ENCODE data around the gene APH1A.
A peak's percentile ranks its signal among the peaks of the same experiment; 100 is the strongest.
"Not testable (repeated sequence)": the region's sequence is repeated elsewhere in the genome, so short reads cannot be mapped to it uniquely, and the experiment has no call there.

APH1A gene

GRCh38 chr1:150267896-150268295 is 920 bp downstream of the APH1A start:
- DNase-seq = no peak

DNA sequence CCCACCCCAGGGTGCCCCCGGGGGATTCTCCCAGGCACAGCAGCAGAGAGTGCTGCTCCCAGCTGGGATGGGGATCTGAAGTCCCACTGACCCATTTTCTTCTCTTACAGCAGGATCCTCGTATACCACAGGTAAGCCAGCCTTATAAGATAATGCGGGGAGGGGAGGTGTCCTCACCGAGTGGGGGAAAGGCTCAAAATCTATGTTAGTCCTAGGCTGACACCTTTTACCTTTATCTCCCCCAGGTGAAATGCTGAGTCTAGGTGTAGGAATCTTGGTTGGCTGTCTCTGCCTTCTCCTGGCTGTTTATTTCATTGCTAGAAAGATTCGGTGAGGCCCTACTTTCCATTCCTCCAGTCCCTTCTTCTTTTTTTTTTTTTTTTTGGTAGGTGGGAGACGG is 5.3 kb downstream of the APH1A start:
- DNase-seq = no peak

DNA sequence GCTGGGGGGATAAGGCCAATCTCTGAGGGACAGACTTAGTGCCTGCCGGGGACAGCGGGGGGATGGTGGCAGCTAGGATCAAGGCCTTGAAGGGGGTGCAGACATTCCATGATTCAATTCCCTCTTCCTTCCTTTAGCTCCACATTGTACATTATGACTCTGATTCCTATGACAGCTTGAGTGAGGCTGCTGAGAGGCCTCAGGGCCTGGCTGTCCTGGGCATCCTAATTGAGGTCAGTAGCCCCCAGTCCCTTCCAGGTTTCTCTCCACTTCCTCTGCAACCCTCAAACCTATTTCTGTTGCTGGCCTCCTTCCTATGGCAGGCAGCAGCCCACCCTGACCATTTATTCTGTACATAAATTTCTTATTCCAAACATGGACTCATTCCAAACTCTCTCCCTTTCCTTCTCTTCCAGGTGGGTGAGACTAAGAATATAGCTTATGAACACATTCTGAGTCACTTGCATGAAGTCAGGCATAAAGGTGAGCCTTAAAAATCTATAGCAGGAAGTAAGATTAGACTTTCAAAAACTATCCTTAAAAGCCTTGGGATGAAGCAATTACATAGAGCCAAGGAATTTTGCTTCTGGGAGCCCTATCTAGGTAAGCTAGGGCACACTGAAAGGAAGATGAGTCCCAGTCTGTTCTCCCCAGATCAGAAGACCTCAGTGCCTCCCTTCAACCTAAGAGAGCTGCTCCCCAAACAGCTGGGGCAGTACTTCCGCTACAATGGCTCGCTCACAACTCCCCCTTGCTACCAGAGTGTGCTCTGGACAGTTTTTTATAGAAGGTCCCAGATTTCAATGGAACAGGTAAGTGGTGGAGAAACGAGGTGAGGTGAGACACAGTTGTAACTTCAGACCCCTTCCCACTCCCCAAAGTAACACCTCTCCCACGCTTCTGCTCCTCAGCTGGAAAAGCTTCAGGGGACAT is 6.2 kb downstream of the APH1A start:
- peak; percentile 13 for DNase-seq

- no peak for DNase-seq
Measured at GRCh38 chr1:150261367-150261766, 7.4 kb downstream of the APH1A start.

- peak; percentile 16 for DNase-seq
Measured at GRCh38 chr1:150259758-150260669, 8.8 kb downstream of the APH1A start.

DNA sequence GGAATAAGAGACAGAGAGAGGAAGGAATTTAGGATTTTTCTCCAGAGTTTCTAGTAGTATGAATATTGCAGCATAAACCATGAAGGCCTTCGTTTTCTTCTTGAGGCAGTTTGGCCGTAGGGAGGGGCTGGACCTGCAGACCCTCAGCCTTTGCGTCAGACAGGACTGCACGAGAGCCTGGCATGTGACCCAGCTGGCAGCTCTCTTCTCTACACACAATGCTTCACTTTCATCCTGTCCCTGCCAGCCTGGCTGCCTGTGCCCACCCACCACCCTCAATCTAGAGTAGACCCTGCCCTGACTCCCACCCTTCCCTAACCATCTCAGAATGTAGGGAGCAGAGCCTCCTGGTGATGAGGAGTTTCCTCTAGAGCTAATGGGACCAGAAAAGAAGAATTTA is 9.6 kb downstream of the APH1A start:
- no peak for DNase-seq

DNA sequence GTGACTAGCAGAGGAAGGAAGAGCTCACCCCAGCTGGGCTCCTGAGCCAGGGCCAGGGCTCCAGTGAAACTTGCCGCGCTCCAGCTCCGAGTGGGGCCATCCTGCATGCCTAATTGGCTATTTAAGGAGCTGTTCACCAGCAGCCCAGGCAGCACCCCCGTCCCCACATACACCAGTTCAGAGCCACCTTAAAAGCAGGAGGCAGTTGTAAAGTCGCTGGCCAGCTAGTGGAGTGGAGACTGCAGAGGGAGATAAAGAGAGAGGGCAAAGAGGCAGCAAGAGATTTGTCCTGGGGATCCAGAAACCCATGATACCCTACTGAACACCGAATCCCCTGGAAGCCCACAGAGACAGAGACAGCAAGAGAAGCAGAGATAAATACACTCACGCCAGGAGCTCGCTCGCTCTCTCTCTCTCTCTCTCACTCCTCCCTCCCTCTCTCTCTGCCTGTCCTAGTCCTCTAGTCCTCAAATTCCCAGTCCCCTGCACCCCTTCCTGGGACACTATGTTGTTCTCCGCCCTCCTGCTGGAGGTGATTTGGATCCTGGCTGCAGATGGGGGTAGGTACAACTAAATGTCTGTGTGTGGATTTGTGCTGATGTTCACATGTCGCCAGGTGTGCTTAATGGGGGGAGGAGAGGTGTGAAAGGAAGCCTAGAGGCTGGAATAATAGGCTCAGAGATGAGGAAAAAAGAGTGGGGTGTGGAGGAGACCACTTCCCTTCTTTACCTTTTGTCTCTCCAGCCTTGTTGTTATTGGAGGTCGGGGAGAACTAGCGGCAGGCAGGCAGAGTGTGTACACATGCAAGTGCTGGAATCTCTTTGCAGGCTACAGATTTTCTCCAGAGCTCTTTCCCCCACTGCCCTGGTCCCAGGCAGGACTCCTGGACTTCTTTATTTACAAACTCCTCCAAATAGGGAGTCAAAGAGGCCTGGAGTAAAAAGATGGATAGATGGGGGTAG is 10.9 kb downstream of the APH1A start, which contains the start of gene CA14:
TSS of gene CA14 (plus strand) at position 151 of the 962 bp plus-strand sequence. CDS start at position 506, 355 bp downstream.
- peak; percentile 18 for DNase-seq

GRCh38 chr1:150256554-150257341 is 12.1 kb downstream of the APH1A start:
- no peak for DNase-seq

- DNase-seq = no peak
Measured at GRCh38 chr1:150256198-150256553, 12.6 kb downstream of the APH1A start.

DNA sequence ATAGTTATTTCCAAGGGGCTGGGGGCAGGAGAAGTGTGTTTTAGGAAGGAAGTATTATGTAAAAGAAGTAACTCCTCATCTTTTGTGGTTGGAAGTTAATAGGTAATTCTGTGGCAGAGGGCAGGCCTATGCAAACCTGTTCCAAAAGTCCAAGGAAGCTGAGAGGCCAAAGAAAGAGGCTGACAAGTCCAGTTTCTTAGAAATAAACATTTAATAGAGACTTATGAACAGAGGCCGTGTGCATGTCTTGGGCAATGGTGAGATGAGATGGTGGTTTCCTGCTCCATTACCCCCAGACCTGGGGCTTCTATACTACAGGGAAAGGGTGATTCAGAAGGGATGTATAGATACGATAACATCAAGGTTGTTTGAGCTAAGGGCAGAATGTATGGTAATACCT is 18.9 kb downstream of the APH1A start:
- DNase-seq = no peak

DNA sequence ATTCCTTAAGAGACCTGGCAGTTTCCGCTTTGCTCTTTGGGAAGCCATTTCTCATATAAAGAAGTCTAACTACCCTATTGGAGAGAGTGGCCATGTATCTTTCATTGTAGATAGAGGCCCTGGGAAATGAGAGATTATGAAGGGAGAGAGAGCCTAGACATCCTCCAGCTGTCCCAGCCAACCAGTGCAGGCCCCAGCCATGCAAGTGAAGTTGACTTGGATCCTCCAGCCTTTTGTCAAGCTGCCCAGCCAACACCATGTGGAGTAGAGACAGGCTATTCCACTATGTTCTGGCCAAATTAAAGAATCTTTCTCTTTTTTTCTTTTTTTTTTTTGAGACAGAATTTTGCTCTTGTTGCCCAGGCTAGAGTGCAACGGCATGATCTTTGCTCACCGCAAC is 25.8 kb downstream of the APH1A start:
- no peak for DNase-seq

DNA sequence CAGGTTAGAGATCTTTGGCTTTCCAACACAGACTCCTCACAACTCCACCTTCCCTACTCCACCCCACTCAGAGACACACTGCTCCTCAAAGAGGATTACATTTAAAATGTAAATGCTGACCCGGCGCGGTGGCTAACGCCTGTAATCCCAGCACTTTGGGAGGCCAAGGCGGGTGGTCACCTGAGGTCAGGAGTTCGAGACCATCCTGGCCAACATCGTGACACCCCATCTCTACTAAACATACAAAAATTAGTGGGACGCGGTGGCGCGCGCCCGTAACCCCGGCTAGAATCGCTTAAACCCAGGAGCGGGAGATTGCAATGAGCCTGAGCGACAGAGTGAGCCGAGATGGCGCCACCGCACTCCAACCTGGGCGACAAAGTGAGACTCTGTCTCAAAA is 31.1 kb downstream of the APH1A start:
- no peak for DNase-seq

DNA sequence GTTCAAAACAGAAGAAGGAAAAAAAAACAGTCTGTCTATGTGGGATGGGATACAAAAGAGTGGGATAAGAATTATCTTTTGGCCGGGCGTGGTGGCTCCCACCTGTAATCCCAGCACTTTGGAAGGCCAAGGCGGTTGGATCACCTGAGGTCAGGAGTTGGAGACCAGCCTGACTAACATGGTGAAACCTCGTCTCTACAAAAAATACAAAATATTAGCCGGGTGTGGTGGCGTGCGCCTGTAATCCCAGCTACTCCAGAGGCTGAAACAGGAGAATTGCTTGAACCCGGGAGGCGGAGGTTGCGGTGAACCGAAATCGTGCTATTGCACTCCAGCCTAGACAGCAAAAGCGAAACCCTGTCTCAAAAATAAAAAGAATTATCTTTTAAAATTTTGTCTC is 31.6 kb downstream of the APH1A start:
- DNase-seq = not testable (repeated sequence)

DNA sequence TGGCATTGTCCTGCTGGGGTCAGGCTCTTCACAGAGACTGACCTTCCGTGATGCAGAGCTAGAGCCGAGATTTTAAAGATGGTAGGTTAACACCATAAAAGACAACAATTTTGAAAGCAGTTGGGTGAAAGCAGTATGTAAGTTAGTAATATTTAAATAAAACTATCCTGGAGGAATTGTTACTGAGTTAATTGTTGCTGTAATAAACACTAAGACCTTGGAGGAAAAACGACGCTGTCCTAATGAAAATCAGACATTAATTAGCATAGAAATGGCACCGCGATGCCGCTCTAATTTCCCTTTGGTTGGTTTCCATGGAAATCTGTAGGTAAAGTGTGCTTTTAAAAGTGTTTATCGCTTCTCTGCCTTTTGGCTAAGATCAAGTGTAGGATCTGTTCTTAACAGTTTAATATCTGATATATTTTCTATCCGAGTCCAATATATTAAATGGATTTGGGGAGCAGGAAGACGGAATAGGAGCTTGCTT is 32.2 kb downstream of the APH1A start:
- no peak for DNase-seq

DNA sequence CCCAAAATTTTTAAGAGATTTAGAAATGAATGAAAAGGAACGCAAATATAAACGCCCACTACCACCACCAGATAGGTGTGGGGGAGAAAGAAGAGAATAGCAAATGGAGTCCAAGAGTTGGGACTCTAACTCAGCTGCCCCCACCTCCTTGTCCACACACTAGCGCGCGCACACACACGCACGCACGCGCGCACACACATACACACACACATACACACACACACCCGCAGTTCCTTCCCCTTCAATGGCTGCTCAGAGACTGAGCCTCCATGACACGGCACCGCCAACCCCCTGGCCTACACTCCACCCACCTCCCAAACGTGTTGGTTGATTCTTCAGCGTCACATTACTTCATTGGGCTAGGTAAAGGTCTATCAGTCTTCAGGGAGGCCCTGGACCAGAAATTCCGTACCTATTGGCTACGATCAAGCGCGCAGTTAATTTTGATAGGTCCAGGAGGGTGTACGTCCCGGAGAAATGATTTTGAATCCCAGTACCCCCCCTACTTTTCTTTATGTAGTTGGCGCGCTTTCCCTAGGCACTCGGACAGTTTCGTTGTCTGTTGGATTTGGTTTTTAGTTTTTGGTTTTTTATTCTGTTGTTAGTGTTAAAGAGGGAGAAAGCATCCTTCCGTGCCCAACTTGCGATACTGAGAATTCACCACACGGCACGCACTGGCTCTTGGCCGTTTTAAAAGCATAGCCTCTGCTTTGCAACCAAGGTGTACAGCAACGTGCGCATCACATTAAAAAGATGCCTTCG is 32.8 kb downstream of the APH1A start, which contains the start of gene ANP32E:
TSS of gene ANP32E (minus strand) at position 261 of the 762 bp plus-strand sequence. CDS start 326 bp downstream, outside the sequence.
- DNase-seq = peak; percentile 100

- DNase-seq = peak; percentile 37
Measured at GRCh38 chr1:150235294-150235851, 33.4 kb downstream of the APH1A start.

DNA sequence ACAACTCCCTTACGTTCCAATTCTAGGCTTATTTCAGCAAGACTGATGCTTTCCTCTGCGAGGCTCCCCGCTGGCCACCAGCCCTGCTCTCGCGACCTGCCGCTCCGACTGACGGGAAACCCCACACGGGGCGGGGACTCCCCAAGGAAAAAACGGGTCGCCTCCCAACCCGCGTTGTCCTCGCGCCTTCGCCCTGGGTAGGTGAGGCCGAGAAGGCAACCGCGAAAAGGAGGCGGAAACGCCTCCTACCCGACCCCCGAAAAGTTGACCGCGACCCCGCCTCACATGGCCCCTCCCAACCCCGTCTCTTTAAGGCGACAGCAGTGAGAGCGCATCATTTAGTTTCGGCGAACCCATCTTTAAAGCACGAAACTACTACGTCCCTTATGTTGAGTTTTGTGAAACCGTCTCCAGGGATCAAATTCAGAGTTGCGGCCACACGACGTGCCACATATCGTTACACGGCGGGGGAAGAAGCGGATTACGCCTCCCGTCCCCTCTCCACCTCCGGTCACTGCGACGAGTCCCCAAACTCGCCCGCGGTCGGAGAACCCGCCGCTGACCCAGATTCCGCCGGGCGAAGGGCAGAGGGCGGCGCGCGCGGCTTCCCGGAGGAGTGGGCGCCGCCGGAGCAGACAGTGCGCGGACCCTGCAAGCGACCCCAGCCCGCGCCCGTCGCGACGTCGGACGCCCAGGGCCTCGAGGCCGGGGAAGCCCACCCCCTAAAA is 34.1 kb downstream of the APH1A start:
- DNase-seq = peak; percentile 93

DNA sequence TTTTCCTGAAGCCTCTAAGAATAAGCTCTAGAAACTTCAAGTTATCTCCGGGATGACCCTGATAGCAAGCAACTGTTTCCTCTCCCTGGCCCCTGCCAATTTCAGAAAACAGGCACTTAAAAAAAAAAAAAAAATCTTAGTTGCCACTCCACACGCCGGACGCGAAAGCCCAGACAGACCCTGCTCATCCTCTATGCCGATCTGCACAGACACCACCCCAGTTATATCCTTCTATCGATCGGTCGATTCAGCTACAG is 34.6 kb downstream of the APH1A start:
- no peak for DNase-seq

Data from hematopoietic multipotent progenitor cell treated with erythropoietin and hydrocortisone succinate and interleukin-3 and kit ligand, for 6 days (in vitro differentiated cells).